GM21737 (cell line): ENCODE results near the gene DNM2.

ENCODE experiments used
- ATAC-seq: cut with Tn5 transposase; IDR thresholded peaks from one replicate; pipeline ENCODE4 v1.9.1; 2021; ENCODE audit warnings: mild to moderate bottlenecking, moderate library complexity; ENCODE audit not compliant: unreplicated experiment

DNM2 gene

DNA sequence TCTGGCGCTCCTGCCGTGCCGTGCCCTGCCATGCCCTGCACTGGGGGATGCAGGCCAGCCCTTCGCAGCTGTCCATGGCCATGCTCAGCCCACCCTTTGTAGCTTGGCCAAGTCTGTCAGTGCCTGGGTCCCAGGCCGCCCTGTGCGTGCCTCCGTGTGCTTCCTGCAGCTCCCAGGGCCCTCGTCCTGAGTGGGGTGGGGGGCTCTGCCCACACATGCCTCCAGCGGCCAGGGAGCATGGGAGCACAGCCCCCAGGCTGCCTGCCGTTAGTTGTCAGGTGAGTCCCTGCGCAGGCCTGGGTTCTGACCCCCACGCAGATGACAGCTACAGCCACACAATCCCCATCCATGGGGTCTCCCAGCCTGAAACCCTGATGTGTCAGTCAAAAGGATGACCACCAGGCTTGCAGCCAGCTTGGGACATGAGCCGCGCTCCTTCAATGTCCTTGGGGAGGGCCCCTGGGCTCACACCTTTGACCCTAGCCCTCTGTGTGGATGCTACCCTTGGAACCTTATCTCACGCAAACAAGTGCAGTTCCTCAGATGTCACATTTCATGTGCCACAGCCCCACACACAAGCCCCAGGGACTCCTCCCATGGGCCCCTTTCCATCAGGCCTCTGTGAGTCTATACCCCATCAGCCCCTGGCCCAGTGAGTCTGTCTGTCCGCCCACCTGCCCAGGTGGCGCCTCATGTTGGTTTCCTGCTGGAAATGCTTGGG, 93.7 kb downstream of the DNM2 start:
- ATAC-seq, result no peak

DNA sequence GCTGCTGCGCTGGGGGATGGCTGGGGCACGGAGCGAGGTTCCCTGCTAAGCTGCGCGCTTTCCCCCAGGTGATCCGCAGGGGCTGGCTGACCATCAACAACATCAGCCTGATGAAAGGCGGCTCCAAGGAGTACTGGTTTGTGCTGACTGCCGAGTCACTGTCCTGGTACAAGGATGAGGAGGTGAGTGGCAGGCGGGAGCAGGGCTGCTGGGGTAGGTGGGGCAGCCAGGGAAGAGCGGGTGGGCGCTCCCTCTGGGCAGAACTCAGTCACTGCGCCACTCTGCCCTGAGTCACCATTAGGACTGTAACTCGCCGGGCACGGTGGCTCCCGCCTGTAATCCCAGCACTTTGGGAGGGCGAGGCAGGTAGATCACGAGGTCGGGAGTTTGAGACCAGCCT, 94.3 kb downstream of the DNM2 start:
- no peak for ATAC-seq

DNA sequence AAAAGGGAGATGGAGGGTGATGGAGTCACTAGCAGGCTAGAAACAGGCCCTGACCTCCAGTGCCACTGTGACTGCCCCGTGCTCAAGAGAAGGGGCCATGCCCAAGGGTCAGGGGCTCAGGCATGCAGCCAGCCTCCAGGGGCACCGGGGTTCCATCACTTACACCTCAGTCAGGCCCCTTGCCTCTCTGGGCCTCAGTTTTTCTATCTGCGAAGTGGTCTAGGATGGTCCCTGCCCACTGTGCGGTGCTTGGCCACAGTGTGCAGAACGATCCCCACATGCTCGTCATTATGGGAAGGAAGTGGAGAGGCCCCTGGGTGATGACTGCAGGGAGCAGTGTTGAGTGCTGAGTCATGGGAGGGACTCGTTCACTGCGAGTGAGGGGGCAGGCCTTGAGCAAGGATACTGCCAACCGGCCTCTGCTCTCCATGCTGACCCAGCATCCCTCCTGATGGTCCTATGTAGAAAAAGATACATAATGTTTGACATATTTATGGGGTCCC, 95.1 kb downstream of the DNM2 start:
- no peak for ATAC-seq

DNA sequence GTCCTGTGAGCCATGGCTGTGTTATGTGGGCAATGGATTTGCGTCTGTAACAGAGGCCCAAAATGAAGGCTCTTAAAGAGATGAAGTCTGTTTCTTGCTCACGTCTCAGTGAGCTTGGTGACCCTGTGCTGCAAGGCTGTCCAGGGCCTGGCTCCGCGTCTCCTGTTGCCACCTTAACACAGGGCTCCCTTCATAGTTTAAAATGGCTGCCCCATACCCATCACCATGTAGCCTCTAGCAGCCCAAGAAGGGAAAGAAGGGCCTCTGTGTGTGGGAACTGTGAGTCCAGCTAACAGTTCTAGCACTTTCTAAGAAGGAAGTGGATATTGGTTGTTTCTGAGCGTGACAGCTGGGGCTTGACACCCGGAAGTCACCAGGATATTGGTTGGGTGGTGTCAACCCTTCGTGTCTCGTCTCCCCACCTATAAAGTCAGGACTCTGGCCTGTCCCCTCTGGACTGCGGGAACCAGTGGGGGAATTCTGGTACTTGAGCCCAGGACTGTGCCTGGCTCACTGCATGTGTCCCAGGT, 97.2 kb downstream of the DNM2 start:
- no peak for ATAC-seq

DNA sequence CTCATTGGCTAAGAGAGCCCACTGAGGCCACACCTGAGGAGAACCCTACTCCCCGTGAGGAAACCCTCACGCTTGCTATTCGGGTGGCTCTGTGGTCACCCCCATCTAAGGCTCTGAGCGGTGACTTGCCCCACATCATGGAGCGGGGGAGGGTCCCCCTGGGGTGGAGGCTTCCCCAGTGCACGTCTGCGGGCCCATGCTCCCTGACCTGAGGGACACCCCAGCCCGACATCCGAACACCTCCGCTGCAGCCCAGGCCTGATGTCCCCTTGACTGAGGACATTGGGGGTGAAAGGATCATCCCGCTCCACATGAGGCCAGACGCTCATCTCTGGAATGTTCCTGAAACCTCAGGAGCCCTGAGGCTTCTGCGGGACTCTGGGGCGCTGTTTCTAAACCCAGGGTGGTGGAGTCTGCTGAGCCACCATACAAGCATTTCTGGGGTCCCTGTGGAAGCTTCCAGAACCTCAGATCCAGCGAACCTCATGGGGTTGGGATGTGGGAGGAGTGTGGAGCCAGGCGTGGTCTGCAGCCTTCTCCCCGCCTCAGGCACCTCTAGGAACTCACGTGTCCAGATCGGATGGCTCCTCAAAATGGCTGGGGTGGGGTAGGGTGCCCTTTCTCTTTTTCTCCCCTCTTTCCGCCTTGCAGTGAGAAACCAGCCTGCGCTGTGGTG, 98.2 kb downstream of the DNM2 start:
- ATAC-seq, result no peak

DNA sequence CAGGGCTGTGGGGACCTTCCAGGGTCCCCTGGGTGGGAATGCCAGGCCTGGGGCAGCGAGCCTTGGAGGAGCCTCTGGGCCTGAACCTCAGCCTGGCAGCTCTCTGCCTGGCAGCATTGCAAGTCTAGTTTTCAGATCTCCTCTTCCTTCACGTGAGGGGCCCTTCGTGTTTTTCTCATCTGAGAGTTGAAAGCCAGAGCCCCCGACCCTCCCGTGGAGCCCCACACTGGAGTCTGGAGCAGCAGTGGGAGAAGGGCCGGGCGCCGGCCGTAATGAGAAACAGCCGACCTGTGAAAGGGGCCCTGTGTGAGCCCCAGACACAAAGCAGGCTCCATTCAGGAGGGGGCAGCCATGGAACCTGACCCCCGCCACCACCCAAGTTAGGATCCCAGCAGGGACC, 98.8 kb downstream of the DNM2 start:
- ATAC-seq, result no peak

DNA sequence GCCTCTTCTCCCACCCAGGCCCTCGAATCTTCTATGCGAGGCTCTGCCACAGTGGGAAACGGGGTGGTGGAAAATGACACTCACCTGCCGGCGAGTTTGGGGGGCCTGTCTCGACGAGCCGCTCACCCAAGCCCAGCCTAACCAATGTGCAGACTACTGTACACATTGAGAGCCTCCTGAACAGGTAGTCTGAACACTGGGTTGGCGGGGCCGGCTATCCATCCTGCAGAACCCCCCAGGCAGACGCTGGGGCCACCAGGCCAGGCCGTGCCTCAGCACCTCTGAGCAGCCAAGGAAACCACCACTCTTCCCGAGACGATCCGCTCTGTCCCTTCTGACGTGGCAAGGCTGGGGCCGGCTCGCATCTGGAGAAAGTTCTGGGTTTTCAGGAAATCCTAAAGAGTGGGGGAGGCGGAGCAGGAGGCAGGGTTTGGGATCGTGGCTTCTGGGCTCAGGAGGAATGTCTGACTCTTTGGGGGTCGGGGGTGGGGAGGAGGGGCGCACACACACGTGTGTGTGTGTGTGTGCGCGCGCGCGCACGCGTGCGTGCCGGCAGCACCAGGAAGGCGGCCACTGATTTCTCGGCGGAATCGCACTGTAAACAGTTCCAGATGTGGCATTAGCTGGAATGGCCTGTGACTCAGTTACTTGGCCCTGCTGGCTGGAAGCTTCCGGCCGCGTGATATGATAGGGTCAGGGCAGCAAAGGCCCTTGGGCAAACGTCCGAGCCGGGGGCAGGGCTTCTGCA, 99.6 kb downstream of the DNM2 start:
- no peak for ATAC-seq

DNA sequence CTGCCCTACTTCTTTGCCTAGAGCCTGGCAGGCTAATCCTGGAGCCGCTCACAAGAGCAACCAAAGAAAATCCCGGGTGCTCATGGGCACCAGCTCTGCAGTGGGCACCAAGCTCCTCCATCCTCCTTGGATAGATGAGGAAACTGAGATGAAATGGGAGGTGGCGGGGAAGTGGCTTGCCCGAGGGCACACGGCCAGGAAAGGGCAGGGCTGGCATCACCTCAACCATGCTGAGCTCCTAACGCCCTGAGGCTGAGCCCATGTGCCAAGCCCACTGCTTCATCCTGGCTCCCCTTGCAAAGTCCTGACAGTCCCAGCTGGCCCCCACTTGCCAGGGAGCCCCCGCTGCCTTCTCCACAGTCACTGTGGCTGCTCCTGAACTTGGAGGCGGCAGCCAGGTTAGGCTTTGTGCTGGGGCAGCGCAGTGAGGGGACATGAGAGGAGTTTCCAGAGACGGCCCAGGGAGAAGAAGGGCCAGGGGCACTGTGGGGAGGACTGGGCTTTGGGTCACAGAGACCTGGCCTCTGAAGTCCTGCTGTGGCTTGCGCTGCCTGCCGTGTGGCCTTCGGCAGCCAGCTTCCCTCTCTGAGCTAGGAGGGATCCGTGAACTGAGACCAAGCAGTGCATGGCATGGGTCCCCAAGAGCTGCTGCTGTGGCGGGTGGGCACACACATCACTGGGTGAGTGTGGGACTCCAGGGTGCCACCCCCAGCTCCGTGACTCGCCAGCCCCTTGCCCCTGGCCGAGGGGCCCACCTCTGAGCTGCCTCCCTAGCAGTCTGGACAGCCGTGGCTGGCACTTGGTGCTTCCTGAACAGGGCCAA, 100.6 kb downstream of the DNM2 start:
- no peak for ATAC-seq

DNA sequence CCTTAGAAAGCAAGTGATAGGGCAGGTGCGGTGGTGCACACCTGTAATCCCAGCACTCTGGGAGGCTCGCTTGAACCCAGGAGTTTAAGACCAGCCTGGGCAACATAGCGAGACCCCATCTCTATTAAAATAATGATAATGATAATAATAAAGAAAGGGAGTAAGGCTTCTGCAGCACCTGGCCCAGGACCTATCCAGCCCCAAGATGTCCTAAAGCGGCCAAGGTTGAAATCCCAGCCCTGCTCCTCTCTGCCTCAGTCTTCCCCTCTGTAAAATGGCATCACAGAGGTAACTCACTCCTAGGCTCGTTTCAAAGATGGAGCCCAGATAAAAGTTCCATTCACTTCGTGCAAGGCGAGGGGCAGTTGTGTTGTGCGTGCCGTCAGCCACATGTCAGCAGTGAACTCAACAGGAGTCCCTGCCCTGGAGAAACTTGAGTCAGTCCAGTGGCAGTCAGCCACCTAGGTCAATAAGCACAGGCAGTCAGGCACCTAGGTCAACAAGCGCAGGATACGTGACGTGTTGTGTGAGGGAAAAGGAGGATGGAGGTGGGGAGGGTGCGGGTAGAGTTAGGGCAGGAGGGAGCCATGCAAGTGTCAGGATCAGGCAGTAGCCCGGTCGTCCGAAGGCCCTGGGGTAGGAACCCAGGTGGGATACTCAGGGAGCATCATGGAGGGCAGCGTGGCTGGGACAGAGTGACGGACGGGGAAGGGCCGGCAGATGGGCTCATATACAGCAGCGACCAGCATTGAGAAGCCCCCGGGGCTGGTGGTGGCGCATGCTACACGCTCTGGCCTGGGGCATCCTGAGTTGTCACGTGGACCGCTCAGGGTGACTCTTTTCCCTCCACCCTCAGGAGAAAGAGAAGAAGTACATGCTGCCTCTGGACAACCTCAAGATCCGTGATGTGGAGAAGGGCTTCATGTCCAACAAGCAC, 101.5 kb downstream of the DNM2 start:
- no peak for ATAC-seq

DNA sequence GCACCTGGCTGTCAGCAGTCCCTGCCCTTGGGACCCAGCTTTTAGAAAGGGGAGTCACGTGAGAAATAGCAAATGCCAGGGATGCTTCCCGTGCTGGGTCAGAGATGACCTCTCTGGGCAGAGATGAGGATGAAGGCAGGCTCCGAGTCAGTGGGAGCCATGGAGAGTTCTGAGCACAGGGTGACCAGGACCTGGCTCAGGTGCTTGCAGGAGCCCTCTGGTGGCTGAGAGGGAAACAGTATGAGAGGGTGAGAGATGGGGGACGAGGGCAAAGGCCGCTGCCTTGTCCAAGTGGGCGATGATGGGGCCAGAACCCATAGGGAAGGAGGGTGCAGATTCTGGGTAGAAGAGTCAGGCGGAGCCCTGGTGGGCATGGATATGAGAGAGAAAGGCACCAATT, 102.3 kb downstream of the DNM2 start:
- ATAC-seq, result no peak

DNA sequence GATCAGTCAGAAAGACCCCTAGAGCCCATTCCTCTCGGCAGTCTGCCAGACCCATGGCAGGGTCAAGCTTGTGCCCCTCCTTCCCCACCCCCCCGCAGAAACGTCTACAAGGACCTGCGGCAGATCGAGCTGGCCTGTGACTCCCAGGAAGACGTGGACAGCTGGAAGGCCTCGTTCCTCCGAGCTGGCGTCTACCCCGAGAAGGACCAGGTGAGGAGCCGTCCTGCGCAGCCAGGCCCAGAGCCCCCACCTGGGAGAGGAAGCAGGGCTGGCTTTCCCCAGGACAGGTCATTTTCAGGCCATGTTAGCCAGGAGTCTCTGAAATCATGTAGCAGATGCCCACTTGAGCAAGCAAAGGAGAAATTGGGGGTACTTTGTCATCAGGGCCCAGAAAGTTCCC, 105.8 kb downstream of the DNM2 start:
- ATAC-seq, result no peak

DNA sequence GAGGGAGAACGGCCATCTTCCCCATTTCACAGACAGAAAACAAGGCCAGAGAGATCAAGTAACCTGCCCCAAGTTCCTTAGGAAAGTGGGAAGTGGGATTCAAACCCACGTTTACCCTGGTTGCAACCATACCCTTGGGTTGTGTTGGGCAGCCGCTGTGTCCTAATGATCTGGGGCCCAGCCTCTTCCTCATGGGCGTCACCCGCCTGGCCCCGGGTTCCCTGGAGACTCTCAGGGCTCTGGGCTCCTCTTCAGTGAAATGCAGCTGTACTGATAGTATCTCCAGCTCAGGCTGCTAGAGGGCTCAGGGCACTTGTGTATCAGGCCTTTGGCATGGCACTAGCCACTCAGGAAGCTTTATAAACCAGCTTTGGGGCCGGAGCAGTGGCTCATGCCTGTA, 108.4 kb downstream of the DNM2 start:
- no peak for ATAC-seq

DNA sequence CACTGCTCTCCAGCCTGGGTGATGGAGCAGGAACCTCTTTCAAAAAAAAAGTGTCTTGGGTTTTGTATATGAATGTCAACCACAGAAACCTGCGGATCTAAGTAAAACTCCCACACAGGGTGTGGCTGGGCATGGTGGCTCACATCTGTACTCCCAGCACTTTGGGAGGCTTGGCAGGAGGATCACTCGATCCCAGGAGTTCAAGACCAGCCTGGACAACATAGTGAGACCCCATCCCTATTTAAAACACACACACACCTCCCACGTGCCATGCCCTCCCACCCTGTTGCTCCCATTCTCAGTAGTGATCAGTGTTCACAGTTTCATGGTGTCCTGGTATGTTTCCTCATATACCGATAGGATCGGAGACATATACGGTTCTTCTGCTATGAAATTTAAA, 109.0 kb downstream of the DNM2 start:
- ATAC-seq, result no peak

DNA sequence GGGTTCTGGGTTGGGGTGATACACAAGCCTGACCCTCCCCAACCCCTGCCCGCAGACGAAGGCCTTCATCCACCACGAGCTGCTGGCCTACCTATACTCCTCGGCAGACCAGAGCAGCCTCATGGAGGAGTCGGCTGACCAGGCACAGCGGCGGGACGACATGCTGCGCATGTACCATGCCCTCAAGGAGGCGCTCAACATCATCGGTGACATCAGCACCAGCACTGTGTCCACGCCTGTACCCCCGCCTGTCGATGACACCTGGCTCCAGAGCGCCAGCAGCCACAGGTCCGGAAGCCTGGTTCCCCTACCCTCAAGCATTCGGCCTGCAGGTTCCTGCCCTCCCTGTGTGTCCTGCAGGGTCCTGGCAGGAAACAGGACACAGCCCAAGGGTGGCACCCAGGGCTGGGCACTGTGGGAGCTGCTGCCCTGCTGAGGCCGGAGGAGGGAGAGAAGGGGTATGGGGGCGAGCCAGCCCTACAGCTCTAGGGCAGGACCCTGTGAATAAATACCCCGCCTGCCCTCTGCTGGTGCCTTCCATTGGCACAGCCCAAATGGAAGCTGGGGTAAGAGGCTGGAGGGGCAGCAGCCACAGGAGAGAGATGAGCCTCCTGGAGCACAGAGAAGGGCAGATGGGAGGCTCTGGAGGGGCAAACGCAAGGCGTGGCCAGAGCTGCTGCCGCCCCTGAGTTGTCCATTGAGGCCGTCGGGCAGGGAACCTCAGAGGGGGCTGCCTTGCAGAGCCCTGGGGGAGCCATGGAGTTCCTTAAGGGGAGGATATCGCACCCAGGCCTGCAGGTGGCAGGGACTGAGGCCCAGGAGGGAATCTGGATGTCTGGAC, 111.3 kb downstream of the DNM2 start:
- ATAC-seq, result no peak

DNA sequence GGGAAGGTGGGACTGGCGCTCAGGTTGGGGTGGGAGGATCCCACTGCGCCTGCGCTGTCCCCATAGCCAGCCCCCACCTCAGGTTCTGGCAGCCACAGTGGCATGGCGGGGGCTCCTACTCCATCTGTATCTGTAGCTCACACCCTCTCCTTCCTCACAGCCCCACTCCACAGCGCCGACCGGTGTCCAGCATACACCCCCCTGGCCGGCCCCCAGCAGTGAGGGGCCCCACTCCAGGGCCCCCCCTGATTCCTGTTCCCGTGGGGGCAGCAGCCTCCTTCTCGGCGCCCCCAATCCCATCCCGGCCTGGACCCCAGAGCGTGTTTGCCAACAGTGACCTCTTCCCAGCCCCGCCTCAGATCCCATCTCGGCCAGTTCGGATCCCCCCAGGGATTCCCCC, 112.1 kb downstream of the DNM2 start:
- no peak for ATAC-seq

DNA sequence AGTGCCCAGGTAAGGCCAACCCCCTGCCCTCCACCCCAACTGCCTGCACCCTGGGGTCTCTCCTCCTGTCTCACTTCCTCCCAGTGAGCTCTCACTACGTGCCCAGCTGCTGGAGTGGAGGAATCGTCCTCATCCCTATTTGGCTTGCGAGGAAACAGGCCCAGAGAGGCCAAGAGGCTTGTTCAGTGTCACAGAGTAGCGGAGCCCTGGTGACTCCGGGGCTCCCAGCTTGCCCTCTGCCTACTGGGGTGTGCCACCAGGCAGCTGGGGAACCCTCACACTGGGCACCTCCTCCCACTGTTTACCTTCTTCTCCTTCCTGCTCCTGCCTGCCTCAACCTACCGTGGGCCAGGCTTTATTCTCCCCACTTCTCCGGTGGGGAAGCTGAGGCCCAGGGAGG, 112.5 kb downstream of the DNM2 start:
- ATAC-seq, result no peak

DNA sequence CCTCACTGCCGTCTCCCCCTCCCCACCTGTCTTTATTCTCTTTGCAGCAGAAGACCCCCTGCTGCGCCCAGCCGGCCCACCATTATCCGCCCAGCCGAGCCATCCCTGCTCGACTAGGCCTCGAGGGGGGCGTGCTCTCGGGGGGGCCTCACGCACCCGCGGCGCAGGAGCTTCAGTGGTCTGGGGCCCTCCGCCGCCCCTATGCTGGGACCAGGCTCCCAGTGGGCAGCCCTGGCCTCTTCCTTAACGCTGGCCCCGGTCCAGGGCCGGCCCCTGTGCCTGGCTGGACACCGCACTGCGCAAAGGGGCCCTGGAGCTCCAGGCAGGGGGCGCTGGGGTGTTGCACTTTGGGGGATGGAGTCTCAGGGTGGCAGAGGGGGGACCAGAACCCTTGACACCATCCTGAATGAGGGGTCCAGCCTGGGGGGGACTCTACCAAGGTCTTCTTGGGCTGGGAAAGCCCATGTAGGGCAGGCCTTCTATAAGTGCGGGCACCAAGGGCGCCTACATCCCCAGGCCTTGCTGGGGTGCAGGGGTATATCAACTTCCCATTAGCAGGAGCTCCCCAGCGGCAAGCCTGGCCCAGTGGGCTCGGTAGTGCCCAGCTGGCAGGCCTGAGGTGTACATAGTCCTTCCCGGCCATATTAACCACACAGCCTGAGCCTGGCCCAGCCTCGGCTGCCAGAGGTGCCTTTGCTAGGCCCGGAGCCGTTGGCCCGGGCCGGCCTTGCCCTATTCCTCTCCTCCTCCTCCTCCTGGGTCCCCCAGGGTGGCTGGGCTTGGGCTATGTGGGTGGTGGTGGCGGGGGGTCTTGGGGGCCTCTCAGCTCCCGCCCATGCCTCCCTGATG, 113.3 kb downstream of the DNM2 start:
- ATAC-seq, result no peak
